NCI-H510A treated with DMSO at 0.1 percent for 48 hours (cell line): ENCODE results near the gene VSTM4.
A peak's percentile ranks its signal among the peaks of the same experiment; 100 is the strongest.

ENCODE experiments used
- DNase-seq: peaks from one replicate; lab custom pipeline; 2025; lab: John Stamatoyannopoulos, UW

Gene VSTM4

GRCh38 chr10:49141541-49142332, 26.4 kb upstream of the VSTM4 start:
- no peak for DNase-seq

DNA sequence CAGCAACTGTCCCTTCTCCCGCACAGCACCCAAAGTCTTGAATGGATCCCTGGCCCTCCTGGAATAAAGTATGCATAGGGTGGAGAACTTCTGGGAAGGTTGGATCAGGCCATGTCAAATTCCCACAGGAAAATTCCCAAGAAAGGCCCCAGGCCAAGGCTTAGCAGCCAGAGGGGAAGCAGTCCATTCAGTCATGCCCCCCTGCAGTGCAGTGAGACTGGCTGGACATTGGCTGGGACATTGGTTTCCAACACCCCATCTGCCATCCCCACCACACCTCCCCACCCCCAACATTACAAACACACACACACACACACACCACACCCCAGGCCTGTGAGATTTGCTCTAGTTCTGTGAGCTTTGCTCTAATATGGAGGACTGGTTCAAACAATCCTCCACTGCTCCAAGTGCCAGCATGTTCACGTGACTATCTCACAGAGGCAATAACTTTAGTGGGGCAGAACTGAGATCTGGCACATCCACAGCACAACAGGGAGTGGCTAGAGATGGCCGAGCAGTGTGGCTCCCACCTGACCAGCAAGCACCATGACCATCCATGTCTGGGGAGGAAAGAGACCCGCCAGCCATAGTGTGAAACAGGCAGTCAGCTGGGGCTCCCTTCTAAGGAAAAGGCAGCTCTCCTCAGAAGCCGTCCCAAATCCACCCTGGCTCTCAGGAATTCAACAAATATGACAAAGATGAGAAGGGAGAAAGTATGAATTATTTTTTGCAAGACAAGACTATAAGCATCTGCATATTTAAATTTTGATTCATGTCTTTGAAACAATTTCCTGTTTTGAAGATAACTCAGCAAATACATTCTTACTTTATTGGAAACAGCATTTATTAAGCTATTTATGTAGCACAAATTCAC, 25.2 kb upstream of the VSTM4 start:
- DNase-seq = no peak

DNA sequence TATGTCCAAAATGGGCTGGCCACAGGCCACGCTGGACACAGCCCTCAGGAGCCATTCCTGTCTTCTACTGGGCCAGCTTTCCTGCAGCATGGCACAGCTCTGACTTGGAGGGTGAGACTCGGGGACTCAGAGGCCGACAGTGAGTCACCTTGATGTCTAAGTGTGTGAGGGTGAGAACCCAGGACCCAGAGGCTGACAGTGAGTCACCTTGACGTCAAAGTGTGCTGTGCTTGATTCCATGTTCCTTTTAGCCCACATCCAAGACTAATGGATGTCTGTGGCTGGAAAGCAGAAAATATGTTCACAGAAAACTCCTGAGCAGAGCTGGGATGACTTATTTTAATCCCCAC, 24.5 kb upstream of the VSTM4 start:
- no peak for DNase-seq

- DNase-seq = no peak
Observed at GRCh38 chr10:49139028-49139845, 23.9 kb upstream of the VSTM4 start.

DNA sequence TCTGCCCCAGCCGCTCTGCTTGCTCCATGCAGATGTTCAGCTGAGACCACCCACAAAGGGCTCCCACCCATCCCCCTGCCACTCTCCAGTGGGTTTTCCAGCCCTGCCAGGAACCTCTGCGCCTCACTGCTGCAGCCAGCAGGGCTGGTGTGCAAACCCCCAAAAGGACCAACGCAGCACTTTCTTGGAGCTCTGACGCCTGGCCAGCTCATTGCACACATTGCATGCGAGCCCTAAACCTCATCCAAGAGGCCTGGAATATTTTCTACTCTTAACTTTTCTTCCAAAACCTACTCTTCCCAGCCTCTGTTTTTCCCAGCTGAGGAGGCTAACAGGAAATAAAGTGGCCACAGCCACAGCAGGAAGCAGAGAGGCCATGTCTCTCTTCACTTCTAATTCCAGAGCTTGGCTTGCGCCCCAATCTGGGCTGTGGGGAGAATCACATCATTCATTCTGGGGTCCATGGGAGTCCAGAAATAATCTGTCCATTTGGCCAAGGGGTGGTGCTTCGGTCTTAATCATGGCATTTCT, 23.1 kb upstream of the VSTM4 start:
- no peak for DNase-seq

- DNase-seq = no peak
Observed at GRCh38 chr10:49136525-49136924, 21.2 kb upstream of the VSTM4 start.

GRCh38 chr10:49135575-49136313, 20.4 kb upstream of the VSTM4 start:
- DNase-seq = no peak

- no peak for DNase-seq
Observed at GRCh38 chr10:49134327-49134726, 19.0 kb upstream of the VSTM4 start.

DNA sequence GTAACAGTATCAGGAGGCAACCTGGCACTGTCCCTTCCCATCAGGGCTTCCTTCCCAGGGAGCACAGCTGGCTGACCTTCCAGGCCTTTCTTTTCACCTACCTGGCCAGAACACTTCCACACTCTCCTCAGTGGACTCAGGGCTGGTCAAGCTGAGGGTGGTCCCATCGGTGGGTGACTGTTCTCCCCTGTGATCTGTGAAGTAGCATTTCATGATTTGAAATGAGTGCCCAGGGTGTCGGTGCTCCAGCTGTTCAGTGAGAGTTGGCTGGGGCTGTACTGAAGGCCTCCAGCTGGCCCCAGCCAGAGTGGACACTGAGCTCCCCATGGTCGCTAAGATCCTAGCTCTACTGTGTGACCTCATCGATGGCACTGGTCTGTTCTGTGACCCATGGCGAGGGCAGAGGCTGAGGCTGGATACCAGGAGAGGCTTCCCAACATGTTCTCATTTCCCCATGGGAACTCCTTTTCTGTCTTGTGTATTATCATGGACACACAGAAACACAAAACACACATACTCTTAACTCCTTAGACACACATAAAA, 18.5 kb upstream of the VSTM4 start, which contains the start of gene FAM170B:
Gene FAM170B (minus strand): TSS at position 316 of the 543 bp plus-strand sequence. CDS start 103 bp downstream, at position 213.
- no peak for DNase-seq

GRCh38 chr10:49132362-49132737, 17.0 kb upstream of the VSTM4 start:
- no peak for DNase-seq

GRCh38 chr10:49131507-49132361, 16.4 kb upstream of the VSTM4 start:
- no peak for DNase-seq

- DNase-seq = no peak
Observed at GRCh38 chr10:49129376-49129775, 14.1 kb upstream of the VSTM4 start.

DNA sequence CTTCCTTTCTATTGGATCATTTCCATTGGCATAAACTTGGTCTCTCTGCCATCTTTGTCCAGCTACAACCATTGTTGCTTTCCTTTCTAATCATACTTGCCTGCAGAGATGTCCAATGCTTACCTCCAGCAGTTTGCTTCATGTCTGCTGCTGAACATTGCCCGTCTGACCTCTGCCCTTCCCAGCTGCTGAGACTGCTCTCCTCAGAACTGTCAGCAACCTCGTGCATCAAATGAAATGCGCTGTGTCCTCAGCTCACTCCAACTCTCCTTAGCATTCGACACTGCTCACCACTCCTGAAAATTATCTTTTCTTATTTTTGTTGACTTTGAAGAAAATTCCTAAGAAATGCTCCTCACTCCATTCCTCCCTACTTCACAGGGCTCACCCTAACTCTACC, 13.5 kb upstream of the VSTM4 start:
- no peak for DNase-seq

DNA sequence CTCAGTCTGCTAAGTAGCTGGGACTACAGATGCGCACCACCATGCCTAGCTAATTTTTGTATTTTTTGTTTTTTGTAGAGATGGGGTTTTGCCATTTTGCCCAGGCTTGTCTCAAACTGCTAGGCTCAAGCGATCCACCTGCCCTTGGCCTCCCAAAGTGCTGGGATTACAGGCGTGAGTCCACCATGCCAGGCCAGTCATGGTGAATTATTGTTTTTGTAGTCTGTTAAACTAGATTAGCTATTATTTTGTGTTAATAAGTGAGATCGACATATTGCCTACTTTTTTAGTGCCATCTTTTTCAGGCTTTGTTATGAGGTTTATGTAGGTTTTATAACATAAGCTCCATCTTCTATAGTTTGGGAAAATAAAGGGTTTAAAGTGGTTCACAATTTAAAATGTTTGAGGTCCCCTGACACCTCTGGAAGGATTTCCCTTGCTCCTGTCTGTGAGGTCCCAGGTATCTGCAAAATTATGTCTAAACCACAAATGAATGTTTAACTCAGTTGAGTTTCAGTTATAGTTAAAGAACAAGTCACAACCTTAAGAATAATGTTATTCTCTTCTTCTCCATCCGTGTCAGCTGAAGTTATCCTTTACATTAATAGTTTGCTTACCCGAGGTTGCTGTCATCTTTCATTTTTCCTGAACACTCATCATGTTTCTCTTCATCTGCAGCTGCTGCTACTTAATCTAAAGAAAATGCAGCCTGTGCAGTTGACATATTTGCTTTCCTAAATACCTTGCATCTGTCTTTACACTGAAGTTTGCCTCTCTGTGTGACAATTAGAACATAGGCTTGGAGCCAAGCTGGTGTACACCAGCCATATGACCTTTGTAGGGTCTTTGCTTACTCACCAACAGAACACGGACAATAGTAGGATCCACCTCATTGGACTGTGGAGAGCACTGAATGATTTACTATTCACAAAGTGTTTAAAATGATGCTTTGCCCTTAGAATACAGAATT, 8.9 kb upstream of the VSTM4 start:
- peak; percentile 3 for DNase-seq

- no peak for DNase-seq
Observed at GRCh38 chr10:49120911-49121310, 5.6 kb upstream of the VSTM4 start.

DNA sequence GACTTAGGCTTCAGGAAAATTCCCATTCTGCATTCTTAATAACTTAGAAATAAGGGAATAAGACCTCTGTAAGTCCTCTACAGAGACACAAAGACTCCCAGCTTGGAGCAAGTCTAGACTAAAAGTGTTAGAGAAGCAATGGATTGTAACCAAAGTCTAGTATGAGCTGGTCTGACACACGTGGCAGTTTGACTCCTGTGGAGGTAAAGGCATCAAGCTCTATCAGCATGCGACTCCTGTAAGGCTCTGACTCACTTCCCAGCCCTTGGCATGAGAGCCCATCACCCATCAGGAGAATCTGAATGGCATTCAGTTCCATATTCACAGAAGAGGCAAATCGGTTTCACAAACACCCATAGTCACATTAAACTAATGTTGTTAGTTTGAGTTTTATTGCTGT, 4.4 kb upstream of the VSTM4 start:
- DNase-seq = no peak

DNA sequence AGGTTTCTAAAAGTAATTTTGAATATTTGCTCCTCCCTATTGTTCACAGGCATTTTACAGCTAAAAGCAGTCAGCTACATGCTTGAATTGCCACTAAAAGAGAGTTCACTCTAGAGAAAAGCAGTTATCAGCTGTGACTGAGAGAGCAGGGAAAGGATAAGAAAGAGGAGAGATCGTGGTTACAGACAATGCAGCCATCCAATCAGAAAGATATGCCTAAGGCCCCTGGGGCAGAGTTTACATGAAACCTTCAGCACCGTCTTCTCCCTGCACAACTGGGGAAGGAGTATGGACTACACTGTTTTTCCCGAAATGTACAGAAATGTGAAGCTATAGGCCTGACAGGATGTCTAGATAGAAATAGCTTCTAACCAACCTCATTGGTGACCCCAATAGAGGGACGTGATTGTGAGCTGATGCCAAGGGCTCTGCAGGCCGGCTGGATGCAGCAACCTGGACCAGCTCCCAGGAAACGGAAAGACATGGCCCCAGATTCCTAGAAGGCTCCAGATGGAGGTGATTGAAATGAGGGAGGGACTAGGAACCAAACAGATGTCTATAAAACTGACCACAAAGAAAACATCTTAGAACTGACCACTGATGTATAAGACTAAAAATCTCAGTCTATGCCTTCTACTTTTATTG, 3.2 kb upstream of the VSTM4 start:
- DNase-seq = no peak

DNA sequence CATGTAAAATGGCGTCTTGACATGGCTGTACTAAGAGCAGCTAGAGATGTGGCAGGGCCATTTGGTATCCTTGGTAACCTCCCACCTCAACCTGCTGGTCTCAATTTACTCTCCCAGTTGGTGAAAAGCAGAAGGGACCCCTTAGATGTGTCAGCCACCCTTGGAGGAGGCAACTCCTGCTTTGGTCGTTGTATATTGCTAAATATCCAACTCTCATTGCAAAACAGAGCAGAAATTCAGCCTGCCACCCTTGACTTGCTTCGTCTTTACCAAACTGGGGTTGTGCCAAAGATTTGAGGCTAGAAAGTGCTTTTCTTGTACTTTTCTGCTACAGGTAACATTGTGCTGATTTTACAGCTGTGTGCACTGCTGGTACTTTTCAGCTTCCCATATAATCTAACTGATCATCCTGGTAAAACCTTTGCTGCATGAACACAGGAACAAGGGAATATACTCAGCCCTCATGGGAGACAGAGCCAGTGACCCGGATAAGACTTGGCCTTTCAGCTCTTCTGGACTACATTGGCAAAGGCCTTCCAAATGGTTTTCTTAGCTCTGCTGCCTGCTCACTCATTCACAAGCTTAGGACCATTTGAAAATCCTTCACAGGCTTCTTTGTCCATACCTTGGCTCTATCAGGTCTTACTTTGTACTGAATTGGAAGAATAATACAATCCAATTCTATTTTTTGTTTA, 2.2 kb upstream of the VSTM4 start:
- DNase-seq = no peak
